Osteoblast (primary cell): ENCODE results near the gene ESYT2. TPM values are rescaled to one million over a fixed set of nuclear protein-coding genes. Genes with fewer than 3 reads are reported as not detected.

Experiments
- DNase-seq: peaks from one replicate; pipeline ENCODE4 v3.0.0; 2011; ENCODE audit warnings: low spot score, mixed read lengths; ENCODE audit not compliant: insufficient read length; ENCODE audit errors: missing footprints
- H2AFZ ChIP-seq: 2 replicates; pipeline ENCODE4 v1.6.0; 2011; ENCODE audit warnings: mild to moderate bottlenecking, low read length
- H3K27ac ChIP-seq: 2 replicates; pipeline ENCODE4 v1.5.1; 2011; ENCODE audit warnings: mild to moderate bottlenecking, low read depth, low read length, moderate library complexity
- H3K27me3 ChIP-seq: 2 replicates; pipeline ENCODE4 v1.6.0; 2012; ENCODE audit warnings: mild to moderate bottlenecking, control low read depth, inconsistent platforms, low read length, moderate library complexity; ENCODE audit not compliant: insufficient read depth
- H3K36me3 ChIP-seq: 2 replicates; pipeline ENCODE4 v1.5.1; 2011; ENCODE audit warnings: mild to moderate bottlenecking, low read length, control low read depth, moderate library complexity; ENCODE audit not compliant: insufficient read depth
- H3K4me1 ChIP-seq: 2 replicates; pipeline ENCODE4 v1.5.1; 2011; ENCODE audit warnings: mild to moderate bottlenecking, low read length, control low read depth, moderate library complexity; ENCODE audit not compliant: insufficient read depth
- H3K4me2 ChIP-seq: 2 replicates; pipeline ENCODE4 v1.6.0; 2011; ENCODE audit warnings: mild to moderate bottlenecking, low read length; ENCODE audit not compliant: insufficient read depth
- H3K4me3 ChIP-seq: fragments of 200-600 bp; sonication (generic); 3 replicates; pipeline ENCODE4 v1.5.1; 2012; ENCODE audit warnings: mild to moderate bottlenecking, low read length, inconsistent platforms; ENCODE audit not compliant: insufficient read depth
- H3K79me2 ChIP-seq: 2 replicates; pipeline ENCODE4 v1.6.0; 2012; ENCODE audit warnings: mild to moderate bottlenecking, low read length, control low read depth, inconsistent platforms; ENCODE audit not compliant: insufficient read depth
- H3K9me3 ChIP-seq: 2 replicates; pipeline ENCODE4 v1.5.1; 2011; ENCODE audit warnings: low read depth, low read length, control low read depth
- H4K20me1 ChIP-seq: 2 replicates; pipeline ENCODE4 v1.6.0; 2012; ENCODE audit warnings: mild to moderate bottlenecking, low read length, control low read depth; ENCODE audit not compliant: insufficient read depth
- CTCF ChIP-seq: IDR thresholded peaks from 2 replicates; pipeline ENCODE4 v1.5.1; 2011; ENCODE audit warnings: mild to moderate bottlenecking, low read depth, low read length, moderate library complexity; ENCODE audit errors: extremely low read depth
- total RNA-seq: library from RNA; depleted of rRNA; stranded (reverse); fragments of >200 nt; gene quantifications from 2 replicates; pipeline ENCODE4 v1.2.3, GENCODE V29; 2012

Gene ESYT2
- total RNA-seq, 1 donor, result 132 TPM

DNA sequence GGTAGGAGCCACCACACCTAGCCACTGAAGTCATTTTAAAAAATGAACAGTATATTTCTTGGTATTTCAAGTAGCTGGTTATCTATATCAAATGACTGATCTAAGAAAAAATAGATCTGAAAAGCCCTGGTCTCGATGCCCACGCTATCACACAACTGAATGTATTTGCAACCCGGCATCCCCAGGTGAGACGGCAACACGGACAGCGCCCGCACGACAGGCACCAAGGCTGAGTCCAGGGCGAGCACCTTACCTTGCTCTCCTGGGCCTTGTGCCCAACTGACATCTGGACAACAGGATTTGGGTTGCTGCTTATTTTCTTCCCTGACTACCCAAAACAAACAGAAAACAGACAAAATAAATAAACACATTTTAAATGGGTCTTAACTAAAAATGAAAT, 79.9 kb downstream of the ESYT2 start:
- no peak overlapping the region for H3K4me3 ChIP-seq

GRCh38 chr7:158748335-158748734, 81.0 kb downstream of the ESYT2 start:
- TF ChIP-seq CTCF, result no peak
- Histone ChIP-seq H3K36me3 (peaks cover 42% of the 10 kb centered on the region), H3K79me2 (no peaks in the 10 kb centered on the region), H3K27me3 (no peaks in the 10 kb centered on the region), H3K4me3 (no peak overlapping the region), H3K27ac (no peak overlapping the region), H4K20me1 (no peaks in the 10 kb centered on the region), H3K9me3 (no peaks in the 10 kb centered on the region), H3K4me2 (no peak overlapping the region), H2AFZ (no peak overlapping the region), H3K4me1 (no peaks in the 10 kb centered on the region)
- no peak for DNase-seq

More for the DNA sequence above, 79.9 kb downstream of the ESYT2 start:
- no peaks in the 10 kb centered on the region for H3K9me3 ChIP-seq
- peaks cover 41% of the 10 kb centered on the region for H3K36me3 ChIP-seq
- no peak overlapping the region for H3K4me2 ChIP-seq
- H2AFZ ChIP-seq, result no peak overlapping the region
- no peak for TF ChIP-seq CTCF
- DNase-seq, result no peak
- no peak overlapping the region for H3K27ac ChIP-seq
- H4K20me1 ChIP-seq, result no peaks in the 10 kb centered on the region
- H3K4me1 ChIP-seq, result no peaks in the 10 kb centered on the region
- H3K27me3 ChIP-seq, result no peaks in the 10 kb centered on the region
- H3K79me2 ChIP-seq, result no peaks in the 10 kb centered on the region

DNA sequence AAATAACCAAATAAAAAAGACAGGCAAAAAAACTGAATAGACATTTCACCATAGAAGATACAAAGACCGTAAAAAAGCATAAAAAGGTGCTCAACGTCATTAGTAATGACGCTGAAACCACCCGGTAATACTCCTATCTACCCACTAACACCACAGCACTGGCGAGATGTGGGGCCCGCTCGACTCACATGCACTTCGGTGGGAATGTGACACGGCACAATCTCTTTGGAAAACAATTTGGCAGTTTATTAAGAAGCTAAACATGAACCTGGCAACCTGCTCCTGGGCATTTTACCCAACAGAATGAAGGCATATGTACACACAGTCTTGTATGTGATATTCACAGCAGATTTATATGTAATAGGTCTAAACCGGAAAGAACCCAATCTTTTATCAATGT, 81.9 kb downstream of the ESYT2 start:
- Histone ChIP-seq H3K79me2 (no peaks in the 10 kb centered on the region), H3K27ac (no peak overlapping the region), H3K36me3 (peaks cover 50% of the 10 kb centered on the region), H2AFZ (no peak overlapping the region), H3K4me2 (no peak overlapping the region), H4K20me1 (no peaks in the 10 kb centered on the region), H3K27me3 (no peaks in the 10 kb centered on the region), H3K4me1 (no peaks in the 10 kb centered on the region), H3K9me3 (no peaks in the 10 kb centered on the region), H3K4me3 (no peak overlapping the region)
- TF ChIP-seq CTCF, result no peak
- DNase-seq, result no peak

- H2AFZ ChIP-seq, result no peak overlapping the region
- H4K20me1 ChIP-seq, result no peaks in the 10 kb centered on the region
- H3K4me3 ChIP-seq, result no peak overlapping the region
- H3K27me3 ChIP-seq, result no peaks in the 10 kb centered on the region
- TF ChIP-seq CTCF, result no peak
- no peak overlapping the region for H3K4me2 ChIP-seq
- H3K9me3 ChIP-seq, result no peaks in the 10 kb centered on the region
- no peak for DNase-seq
- no peak overlapping the region for H3K27ac ChIP-seq
- no peaks in the 10 kb centered on the region for H3K4me1 ChIP-seq
- H3K36me3 ChIP-seq, result peaks cover 52% of the 10 kb centered on the region
- H3K79me2 ChIP-seq, result no peaks in the 10 kb centered on the region
These were observed 82.4 kb downstream of the ESYT2 start for GRCh38 chr7:158746957-158747356.
